ENCODE data around the gene ASMTL.

The ASMTL gene

GRCh38 chrX:1397441-1398270 is 55.1 kb downstream of the ASMTL start:
- DNase-seq (ENCODE audit: low read depth, low spot score): no peak

GRCh38 chrX:1397001-1397400 is 55.7 kb downstream of the ASMTL start:
- H3K4me3 ChIP-seq (ENCODE audit: low read length): no peak overlapping the region
- no peak for DNase-seq (ENCODE audit: low read depth, low spot score)

More at GRCh38 chrX:1397441-1398270, 55.1 kb downstream of the ASMTL start:
- H3K4me3 ChIP-seq (ENCODE audit: low read length): no peak overlapping the region

DNA sequence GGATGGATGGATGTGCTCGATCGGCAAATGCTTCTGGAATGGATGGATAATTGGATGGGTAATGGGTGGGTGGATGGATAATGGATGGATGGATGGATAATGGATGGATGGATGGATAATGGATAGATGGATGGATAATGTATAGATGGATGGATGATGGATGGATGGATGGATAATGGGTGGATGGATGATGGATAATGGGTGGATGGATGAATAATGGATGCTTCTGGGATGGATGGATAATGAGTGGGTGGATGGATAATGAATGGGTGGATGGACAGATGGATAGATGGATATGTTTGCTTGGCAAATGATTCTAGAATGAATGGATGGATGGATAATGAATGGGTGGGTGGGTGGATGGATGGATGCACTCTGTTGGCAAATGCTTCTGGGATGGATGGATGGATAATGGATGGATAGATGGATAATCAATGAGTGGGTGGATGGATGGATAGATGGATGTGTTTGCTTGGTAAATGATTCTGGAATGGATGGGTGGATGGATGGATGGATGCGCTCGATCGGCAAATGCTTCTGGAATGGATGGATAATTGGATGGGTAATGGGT is 57.0 kb downstream of the ASMTL start:
- no peak for DNase-seq (ENCODE audit: low read depth, low spot score)
- no peak overlapping the region for H3K4me3 ChIP-seq (ENCODE audit: low read length)

GRCh38 chrX:1394731-1395501 is 57.8 kb downstream of the ASMTL start:
- no peak overlapping the region for H3K4me3 ChIP-seq (ENCODE audit: low read length)
- no peak for DNase-seq (ENCODE audit: low read depth, low spot score)

GRCh38 chrX:1393871-1394615 is 58.7 kb downstream of the ASMTL start:
- no peak for DNase-seq (ENCODE audit: low read depth, low spot score)
- H3K4me3 ChIP-seq (ENCODE audit: low read length): no peak overlapping the region

- DNase-seq (ENCODE audit: low read depth, low spot score): peak; percentile 28
Observed at GRCh38 chrX:1392376-1393068, 60.2 kb downstream of the ASMTL start.

DNA sequence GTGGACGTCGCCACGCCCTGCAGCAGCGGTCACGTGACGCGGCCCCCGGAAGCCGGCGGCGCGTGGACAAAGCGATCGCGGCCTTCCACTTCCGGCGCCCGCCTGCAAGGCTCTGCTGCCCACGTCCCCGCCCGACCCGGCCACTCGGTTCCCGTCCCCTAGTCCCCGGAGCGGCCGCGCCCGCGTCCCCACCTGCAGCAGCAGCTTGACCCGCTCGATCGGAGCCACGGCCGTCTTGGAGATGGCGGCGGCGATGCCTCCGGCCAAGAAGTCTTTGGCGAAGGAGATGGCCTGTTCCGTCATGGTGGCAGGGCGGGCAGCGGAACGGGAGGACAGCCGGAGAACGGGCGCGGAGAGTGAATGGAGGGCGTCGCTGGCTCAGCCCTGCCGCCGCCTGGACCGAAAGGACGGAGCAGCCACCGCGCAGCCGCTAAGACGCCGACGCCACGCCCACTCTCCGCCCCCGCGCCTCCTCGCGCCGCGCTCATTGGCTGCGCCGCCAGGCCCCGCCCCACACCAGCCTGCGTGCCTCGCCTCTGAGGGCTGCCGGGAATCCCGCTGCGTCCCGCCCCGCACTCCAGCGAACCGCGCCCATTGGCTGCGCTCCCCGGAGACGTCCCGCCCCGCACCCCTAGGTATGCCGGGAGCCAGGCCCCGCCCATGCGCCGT is 60.9 kb downstream of the ASMTL start, which contains the start of gene SLC25A6:
TSS of gene SLC25A6 (minus strand) at position 407 of the 669 bp plus-strand sequence. CDS start at position 303, 104 bp downstream.
- peak; percentile 91 for DNase-seq (ENCODE audit: low read depth, low spot score)
- peak within 1 kb of the TSS; percentile 99 for H3K4me3 ChIP-seq (ENCODE audit: low read length)

More at GRCh38 chrX:1392376-1393068, 60.2 kb downstream of the ASMTL start:
- H3K4me3 ChIP-seq (ENCODE audit: low read length): peak overlapping the region; percentile 70

- H3K4me3 ChIP-seq (ENCODE audit: low read length): peak overlapping the region; percentile 99
- DNase-seq (ENCODE audit: low read depth, low spot score): no peak
Observed at GRCh38 chrX:1391370-1391706, 61.4 kb downstream of the ASMTL start.

GRCh38 chrX:1390621-1391369 is 61.9 kb downstream of the ASMTL start:
- H3K4me3 ChIP-seq (ENCODE audit: low read length): peak overlapping the region; percentile 99
- DNase-seq (ENCODE audit: low read depth, low spot score): no peak

DNA sequence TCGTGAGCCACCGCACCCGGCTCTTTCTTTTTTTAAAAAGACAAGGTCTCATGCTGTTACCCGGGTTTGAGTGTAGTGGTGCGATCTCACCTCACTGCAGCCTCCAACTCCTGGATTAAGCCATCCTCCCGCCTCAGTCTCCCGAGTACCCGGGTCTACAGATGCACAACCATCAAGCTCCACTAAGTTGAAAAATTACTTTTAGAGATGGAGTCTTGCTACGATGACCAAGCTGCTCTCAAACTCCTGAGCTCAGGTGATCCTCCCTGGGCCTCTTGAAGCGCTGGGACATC is 62.8 kb downstream of the ASMTL start:
- H3K4me3 ChIP-seq (ENCODE audit: low read length): no peak overlapping the region
- DNase-seq (ENCODE audit: low read depth, low spot score): no peak

DNA sequence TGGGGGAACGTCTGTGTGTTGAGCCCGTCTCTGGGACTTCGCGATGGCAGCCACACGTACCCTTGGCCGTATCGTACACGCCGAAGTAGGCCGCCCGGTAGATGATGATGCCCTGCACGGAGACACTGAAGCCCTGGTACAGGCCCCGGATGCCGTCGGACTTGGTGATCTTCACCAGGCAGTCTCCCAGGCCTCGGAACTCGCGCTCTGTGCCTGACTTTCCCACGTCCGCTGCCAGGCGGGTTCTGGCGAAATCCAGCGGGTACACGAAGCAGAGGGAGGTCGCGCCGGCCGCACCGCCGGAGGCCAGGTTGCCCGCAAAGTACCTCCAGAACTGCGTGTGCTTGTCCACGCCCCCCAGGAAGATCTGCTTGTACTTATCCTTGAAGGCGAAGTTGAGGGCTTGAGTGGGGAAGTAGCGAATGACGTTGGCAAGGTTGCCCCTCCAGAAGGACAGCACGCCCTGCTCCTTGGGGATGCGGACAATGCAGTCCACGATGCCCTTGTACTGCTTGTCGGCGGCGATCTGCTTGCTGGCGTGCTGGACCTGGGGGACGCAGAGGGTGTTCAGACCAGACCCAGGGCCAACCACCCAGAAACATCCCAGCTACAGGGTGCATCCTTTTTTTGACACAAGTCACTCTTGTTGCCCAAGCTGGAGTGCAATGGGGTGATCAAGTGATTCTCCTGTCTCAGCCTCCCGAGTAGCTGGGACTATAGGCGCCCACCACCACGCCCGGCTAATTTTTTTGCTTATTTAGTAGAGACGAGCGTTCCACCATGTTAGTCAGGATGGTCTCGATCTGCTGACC is 63.3 kb downstream of the ASMTL start:
- H3K4me3 ChIP-seq (ENCODE audit: low read length): no peak overlapping the region
- DNase-seq (ENCODE audit: low read depth, low spot score): no peak

DNA sequence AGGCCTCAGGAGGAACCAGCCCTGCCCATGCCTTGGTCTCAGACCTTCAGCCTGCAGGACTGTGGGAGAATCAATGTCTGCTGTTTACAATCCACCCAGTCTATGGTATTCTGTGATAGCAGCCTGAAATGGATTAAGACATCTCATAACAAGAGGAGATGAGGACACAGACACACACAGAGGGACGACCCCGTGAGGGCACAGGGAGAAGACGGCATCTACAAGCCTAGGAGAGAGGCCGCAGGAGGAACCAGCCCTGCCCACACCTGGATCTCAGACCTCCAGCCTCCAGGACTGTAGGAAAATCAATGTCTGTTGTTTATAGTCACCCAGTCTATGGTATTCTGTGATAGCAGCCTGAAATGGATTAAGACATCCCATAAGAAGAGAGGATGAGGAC is 64.1 kb downstream of the ASMTL start:
- DNase-seq (ENCODE audit: low read depth, low spot score): no peak
- no peak overlapping the region for H3K4me3 ChIP-seq (ENCODE audit: low read length)

DNA sequence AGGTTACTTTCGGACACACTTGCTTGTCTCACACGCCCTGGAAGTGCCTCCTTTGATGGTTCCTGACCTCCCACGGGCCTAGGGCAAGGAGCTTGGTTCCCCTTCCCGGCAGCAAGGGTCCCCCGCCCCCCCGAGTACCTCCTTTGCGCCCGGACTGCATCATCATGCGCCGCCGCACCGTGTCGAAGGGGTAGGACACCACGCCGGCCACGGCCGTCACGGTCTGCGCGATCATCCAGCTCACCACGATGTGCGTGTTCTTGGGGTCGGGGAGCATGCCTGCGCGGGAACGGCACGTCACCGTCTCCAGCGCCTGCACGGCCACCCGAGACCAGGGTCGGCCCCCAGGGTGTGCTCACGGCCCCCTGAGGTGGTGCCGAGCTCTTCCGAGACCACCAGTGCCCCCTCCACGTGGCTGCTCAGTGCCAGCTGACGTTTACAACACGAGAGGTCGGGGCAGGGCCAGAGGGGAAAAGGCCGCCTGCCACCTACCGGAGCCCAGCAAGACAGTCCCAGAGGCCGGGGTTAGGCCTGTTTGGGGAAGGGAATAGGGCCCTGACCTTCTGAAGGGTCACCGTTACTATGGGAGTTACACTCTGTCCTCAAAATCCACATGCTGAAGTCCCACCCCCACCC is 65.5 kb downstream of the ASMTL start:
- no peak overlapping the region for H3K4me3 ChIP-seq (ENCODE audit: low read length)
- no peak for DNase-seq (ENCODE audit: low read depth, low spot score)

GRCh38 chrX:1386338-1387127 is 66.2 kb downstream of the ASMTL start:
- DNase-seq (ENCODE audit: low read depth, low spot score): no peak
- no peak overlapping the region for H3K4me3 ChIP-seq (ENCODE audit: low read length)

GRCh38 chrX:1385253-1386223 is 67.2 kb downstream of the ASMTL start:
- H3K4me3 ChIP-seq (ENCODE audit: low read length): no peak overlapping the region
- no peak for DNase-seq (ENCODE audit: low read depth, low spot score)

Measured in Jurkat, Clone E6-1 (cell line).